HG03575 (cell line): Measurements from ENCODE around the gene CCDC86.

Source experiments
- ATAC-seq: cut with Tn5 transposase; IDR thresholded peaks from one replicate; pipeline ENCODE4 v1.9.1; 2021; ENCODE audit not compliant: unreplicated experiment, insufficient number of reproducible peaks, low FRiP score; ENCODE audit errors: extremely low read depth

The CCDC86 gene

DNA sequence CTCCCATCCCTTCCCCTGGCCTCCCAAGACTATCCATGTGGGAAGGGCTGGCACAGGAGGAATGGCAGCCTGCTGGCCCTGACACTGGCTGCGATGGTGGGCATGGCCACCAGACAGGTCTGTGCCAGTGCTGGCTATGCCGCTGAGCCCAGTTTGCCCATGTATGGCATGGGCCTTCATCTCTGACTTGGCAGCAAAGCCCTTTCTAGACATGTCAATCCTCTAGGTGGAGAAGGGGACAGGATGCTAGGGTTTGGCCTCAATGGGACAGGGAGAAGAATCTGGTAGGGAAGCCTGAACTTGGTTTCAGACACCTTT is 34.2 kb downstream of the CCDC86 start:
- no peak for ATAC-seq

DNA sequence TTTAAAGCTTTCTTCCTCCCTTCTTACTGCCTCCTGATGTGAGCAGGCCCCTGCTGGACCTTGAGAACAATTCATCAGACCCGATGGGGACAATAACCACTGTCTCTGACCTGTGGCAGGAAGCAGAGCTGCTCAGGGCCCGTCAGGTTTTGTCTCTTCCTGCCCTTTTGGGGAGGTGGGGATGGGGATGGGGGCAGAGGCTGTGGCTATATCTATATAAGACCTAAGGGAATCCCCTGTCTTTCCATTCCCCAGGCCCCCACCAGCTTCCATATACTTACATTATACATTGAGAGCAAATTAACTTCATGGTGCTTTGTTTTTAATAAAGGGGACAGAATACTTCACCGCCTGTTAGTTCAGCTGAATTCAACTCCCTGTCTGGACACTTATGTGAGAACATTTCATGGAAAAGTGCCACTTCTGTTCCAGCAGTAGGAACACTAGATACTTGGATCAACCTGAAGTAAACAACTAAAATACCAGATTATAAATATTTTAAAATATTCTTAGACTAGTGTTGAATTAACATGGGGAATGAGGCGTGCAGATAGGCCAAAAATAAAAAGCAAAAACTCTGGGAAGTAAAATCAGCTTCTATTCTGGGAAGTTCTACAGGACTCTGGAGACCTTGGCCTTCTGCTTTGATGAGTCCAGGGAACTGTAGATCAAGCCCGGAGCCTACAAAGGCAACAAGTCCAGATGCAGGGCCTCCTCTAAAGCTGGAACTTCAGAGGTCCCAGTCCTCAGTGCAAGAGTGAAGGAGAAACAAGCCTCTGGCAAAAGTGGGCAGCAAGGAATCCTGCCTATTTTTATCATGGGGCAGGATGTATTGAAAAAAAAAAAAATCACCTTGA is 36.6 kb downstream of the CCDC86 start:
- ATAC-seq = no peak

DNA sequence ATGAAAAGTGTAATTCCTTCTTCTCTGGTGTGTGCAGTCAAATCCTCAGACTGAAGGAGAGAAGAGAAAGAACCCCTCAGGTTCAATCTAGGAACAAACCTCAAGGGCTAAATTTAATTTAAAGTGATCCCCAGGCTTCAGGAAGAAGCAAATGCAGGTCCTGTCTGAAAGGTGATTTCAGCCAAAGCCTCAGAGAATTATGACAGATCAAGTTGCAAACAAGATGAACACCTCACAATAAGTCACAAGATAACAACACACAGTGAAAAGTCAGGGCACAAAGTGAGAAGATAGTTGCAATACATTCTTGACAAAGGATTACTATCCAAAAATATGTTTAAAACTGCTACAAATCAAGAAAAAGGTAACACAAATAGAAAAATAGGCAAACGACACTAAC is 37.2 kb downstream of the CCDC86 start:
- no peak for ATAC-seq

DNA sequence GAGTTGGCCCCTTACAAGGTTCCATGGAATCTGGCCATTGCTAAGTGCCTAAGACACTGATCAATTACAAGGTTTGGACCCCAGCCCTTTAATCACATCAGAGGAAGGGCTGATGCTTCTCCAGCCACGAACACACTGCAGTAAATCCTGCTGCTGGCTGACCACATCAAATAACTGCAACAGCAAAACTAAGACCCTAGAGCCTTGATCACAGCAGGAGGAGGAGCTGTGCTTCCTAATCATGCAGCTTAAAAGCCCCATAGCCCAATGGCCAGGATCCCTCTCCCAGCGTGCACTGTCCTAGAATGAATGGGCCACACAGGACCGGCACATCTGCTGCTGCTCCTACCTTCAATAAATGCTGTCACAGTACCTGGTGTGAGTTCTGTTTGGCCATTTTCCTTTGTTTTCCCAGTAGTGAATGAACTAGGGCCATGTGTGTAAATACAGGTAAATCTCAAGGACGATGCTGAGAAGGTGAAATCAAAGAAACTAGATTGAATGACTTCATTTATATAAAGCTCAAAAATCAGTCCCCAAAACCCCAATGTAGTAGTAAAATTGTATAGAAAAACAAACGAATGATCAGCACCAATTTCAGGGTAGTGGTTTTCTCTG is 38.2 kb downstream of the CCDC86 start:
- no peak for ATAC-seq

DNA sequence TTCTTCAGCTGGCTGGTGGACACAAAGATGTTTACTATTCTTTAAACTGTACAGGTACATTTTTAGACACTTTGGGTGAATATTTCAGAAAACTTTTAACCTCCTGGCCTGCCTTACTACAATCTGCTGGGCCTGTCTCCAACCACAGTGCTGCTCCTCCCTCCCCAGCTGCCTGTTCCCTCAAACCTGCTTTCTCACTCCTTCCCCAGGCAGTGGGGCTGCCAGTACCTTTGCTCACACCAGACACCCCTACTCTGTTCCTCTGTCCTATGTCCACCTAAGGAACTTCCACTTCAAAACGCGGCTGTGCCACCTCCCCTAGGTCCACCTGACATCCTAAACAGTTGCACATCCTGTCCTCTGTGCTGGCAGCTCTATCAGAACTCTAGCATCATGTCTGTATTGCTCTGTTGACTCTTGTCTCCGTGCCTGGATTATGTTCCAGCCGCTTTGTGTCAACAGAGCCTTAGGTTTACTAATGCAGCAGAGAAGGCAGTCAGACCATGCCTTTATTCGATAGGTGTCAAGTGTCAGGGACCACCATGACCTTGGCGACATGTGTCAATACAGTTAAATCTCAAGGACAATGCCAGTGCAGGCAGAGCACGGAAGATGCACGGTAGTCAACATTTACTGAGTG is 38.9 kb downstream of the CCDC86 start:
- ATAC-seq = no peak

DNA sequence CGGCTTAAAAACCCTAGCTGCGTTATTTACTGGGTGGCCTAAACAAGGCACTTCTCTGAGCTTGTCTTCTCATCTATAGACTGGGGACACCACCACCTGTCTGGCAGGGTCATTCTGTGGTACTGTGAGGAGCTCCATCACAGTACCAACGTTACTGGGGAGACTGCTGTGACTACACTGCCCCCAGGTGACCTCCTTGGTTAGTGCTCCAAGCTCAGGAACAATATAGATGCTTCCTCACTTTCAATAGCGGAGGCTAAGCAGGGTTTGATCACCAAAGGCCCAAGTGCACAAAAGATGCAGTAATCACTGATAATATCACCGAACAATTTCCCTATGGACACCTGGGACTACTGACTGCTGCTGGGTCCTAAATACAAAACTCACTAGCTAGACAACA is 45.6 kb downstream of the CCDC86 start:
- no peak for ATAC-seq

DNA sequence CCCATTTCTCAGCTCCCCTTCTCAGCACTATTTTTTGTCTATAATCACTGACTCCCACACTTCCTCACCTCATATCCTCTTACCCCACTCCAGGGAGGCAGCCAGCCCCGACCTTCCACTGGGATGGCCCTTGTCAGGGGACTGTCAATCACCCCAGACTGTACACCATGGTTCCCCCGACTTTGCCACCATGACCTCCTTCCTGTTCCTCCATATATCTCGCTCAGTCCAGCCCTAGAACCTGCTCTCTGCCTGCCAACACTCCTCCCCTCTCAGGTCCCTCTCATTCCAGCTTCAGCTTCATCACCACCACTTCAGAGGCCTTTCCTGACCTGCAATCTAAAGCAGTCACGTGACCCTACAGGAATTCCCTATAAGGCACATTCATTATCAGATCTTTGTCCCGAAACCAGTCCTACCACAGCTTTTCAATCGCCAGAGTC is 48.0 kb downstream of the CCDC86 start:
- no peak for ATAC-seq

DNA sequence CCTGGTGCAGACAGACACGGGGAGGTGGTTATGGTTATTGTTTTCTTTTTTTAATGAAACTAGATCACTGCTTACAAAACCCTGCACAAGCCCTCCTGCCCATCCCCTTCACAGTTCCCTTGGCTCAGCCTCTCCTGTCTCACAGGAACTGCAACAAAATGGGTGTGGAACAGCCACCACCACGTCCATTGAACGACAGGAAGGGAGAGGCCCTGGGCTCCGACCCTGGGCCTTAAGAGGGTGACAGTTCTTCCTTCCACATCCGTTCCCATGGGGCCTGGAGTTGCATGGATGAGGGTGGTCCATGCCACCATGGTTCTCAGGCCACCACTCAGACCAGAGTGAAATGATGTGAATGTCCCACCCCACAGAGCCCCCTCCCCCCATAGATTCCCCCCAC is 48.8 kb downstream of the CCDC86 start:
- ATAC-seq = no peak

DNA sequence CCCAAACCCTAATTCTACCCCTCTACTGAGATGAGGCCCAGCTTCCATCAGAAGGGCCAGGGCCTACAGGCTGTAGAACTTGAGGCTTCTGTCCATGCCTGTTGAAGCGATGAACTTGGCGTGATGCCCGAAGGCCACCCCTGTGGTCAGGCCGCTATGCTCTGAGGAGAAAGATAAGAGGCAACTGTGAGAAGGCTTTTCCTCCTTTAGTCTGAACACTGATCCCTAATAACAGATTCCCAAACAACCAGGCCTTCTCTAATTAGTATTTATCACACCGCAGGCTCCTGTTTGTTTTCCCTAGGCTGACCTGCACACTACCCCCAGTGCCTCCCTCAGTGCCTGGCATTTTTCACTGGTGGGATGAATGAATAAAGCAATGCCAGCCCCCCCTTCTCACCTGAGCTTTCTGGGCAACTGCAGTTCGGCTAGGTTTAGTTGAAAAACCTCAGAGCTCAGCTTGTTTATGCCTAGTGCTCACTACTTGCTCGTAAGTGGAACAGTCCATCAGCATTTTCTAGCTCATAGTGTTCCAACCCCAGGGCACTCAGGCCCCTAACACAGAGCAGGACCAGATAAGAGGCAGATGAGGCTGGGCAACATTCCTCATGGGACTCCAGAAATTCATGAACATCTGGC is 49.3 kb downstream of the CCDC86 start:
- no peak for ATAC-seq

DNA sequence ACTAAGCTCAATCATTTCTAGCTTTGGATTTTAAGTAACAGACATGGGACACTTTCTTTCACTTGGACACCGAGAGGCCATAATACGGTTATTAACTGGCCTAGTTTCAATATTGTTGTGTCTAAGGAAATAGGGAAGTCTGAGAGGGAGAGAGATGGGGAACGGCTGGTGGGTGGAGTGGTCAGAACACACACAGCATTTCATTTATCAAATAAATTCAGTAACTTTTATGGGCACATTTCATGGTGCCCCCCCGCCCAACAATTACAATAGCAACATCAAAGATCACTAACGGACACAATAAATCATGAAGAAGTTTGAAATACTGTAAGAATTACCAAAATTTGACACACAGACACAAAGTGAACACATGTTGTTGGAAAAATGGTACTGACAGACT is 53.8 kb downstream of the CCDC86 start:
- ATAC-seq = no peak

DNA sequence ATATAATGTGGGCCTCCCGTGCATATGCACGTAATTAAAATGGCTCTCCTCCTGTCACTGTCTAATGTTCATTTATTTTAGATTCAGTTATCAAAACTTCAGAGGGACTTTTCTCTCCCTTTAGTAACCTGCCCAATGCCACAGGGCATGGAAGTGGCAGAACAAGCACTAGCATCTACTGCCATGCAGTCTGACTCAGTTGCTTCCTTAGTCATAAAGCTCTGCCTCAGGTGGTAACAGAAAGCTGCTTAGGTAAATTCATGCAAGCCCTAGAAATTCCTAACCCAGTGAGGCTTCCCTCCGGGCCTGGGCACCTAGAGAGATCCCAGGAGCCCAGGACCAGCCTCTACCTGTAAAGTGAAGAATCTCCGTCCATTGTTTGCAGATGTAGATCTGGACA is 55.6 kb downstream of the CCDC86 start:
- ATAC-seq = no peak

DNA sequence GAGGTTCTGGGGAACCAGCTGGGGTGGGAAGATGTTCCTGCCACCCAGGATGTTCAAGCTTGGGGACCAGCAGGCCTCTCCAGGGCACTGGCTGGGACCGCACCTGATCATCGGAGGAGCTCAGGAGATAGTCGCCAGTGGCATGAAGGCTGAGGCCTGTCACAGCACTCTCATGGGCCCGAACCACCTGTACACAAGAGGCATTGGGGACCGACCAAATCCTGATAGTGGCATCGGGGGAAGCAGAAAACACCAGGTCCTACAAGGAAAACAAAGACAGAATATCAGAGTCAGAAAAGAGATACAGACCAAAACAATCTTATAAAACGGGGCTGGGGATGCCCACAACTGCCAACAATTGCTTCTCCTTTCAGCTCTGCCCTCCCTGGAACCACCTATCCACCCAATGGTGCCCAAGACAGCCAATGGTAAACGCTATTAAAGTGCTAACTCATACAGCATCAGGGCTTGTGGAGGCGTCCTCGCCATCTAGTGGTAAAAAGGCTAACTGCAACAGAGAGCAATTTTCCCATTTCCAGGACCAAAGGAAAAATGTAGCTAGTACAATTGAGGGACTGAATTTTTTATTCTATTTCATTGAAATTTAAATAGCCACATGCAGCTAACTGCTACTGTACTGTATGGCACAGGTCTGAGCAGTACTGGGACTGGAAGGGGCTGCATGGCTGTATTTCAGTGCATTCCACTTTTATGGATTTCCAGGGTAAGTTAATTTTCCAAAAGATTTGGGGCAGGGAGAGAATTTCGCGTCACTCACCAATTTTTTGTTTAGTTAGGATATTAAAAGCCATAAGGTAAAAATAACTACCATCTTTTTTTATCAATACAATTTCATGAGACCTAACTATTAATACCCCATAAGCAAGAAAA is 57.4 kb downstream of the CCDC86 start:
- no peak for ATAC-seq

DNA sequence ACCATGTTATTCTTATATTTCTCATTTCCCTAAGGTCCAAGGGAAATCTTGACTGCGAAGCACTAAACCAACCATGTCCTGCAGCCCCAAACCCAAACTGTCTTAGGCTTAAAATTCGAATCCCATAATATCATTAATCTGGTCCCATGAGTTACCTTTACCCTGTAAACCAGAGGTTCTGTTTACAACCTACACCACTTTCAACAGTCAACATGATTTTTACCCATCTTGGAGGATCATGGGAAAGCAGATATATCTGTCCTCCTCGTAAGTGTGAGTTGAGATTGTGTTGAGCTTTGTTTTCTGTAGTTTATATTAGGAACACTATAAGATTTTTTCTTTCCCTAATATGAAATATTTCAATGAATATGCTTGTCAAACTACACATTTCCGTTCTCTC is 58.1 kb downstream of the CCDC86 start:
- no peak for ATAC-seq
